Measurements from ENCODE around the gene SLC6A13. TPM values are rescaled to one million over a fixed set of nuclear protein-coding genes. Genes with fewer than 3 reads are reported as not detected.

The SLC6A13 gene
- polyA plus RNA-seq, 1 donor (not counting 4 experiments of a cell fraction or from before 2014, with no cell fraction given) = 0.33 TPM

GRCh38 chr12:201361-201760, 61.3 kb downstream of the SLC6A13 start:
- no peak overlapping the region for H3K27ac ChIP-seq (ENCODE audit: control insufficient read depth, insufficient read depth, low read length)
- no peaks in the 10 kb centered on the region for H3K79me2 ChIP-seq (ENCODE audit: control insufficient read depth, insufficient read depth, low read length)
- no peak for FAIRE-seq
- no peak overlapping the region for H3K9ac ChIP-seq (ENCODE audit: control insufficient read depth, extremely low read depth, insufficient read depth, low read length)
- no peaks in the 10 kb centered on the region for H3K4me1 ChIP-seq (ENCODE audit: control insufficient read depth, extremely low read depth, insufficient read depth, low read length)
- H4K20me1 ChIP-seq (ENCODE audit: control insufficient read depth, extremely low read depth, insufficient read depth, low read length) = no peaks in the 10 kb centered on the region
- no peaks in the 10 kb centered on the region for H3K36me3 ChIP-seq (ENCODE audit: control insufficient read depth in 2 of 2, extremely low read depth in 1 of 2, insufficient read depth in 2 of 2, low read length in 2 of 2)
- H2AFZ ChIP-seq (ENCODE audit: control insufficient read depth, low read length) = no peak overlapping the region
- H3K4me3 ChIP-seq (ENCODE audit: control insufficient read depth in 2 of 3, extremely low read depth in 1 of 3, insufficient read depth in 2 of 3, low read depth in 1 of 3, low read length in 3 of 3) = no peak overlapping the region
- H3K27me3 ChIP-seq (ENCODE audit: control insufficient read depth, extremely low read depth, insufficient read depth, low read length) = peaks cover 59% of the 10 kb centered on the region
- DNase-seq (ENCODE audit: low read depth, low spot score) = no peak
- no peaks in the 10 kb centered on the region for H3K9me1 ChIP-seq (ENCODE audit: control insufficient read depth, extremely low read depth, insufficient read depth, low read length)
- no peak overlapping the region for H3K4me2 ChIP-seq (ENCODE audit: control insufficient read depth, extremely low read depth, insufficient read depth, low read depth, low read length)
- no peaks in the 10 kb centered on the region for H3K9me3 ChIP-seq (ENCODE audit: control insufficient read depth, low read depth, low read length)
- dilution Hi-C loops (cut with MboI; ENCODE audit: extremely low pct_ligation_motif_present, low sequenced_read_pairs) = no loop called here
- TF ChIP-seq EZH2 (IDR thresholded peaks at IDR 0.05; ENCODE audit: low read length) = no peak
- TF ChIP-seq CTCF (optimal IDR thresholded peaks at IDR 0.05 in 1 of 3, IDR thresholded peaks at IDR 0.05 in 1 of 3, conservative IDR thresholded peaks at IDR 0.05 in 1 of 3; ENCODE audit: extremely low read depth in 1 of 3, insufficient read depth in 2 of 3, low read length in 3 of 3) = no peak

- Histone ChIP-seq H2AFZ (ENCODE audit: control insufficient read depth, low read length) (no peak overlapping the region), H3K9me3 (ENCODE audit: control insufficient read depth, low read depth, low read length) (no peaks in the 10 kb centered on the region), H3K9me1 (ENCODE audit: control insufficient read depth, extremely low read depth, insufficient read depth, low read length) (no peaks in the 10 kb centered on the region), H3K27ac (ENCODE audit: control insufficient read depth, insufficient read depth, low read length) (no peak overlapping the region), H3K36me3 (ENCODE audit: control insufficient read depth in 2 of 2, extremely low read depth in 1 of 2, insufficient read depth in 2 of 2, low read length in 2 of 2) (no peaks in the 10 kb centered on the region), H4K20me1 (ENCODE audit: control insufficient read depth, extremely low read depth, insufficient read depth, low read length) (no peaks in the 10 kb centered on the region), H3K4me3 (ENCODE audit: control insufficient read depth in 2 of 3, extremely low read depth in 1 of 3, insufficient read depth in 2 of 3, low read depth in 1 of 3, low read length in 3 of 3) (no peak overlapping the region), H3K4me1 (ENCODE audit: control insufficient read depth, extremely low read depth, insufficient read depth, low read length) (no peaks in the 10 kb centered on the region), H3K79me2 (ENCODE audit: control insufficient read depth, insufficient read depth, low read length) (no peaks in the 10 kb centered on the region), H3K4me2 (ENCODE audit: control insufficient read depth, extremely low read depth, insufficient read depth, low read depth, low read length) (no peak overlapping the region), H3K9ac (ENCODE audit: control insufficient read depth, extremely low read depth, insufficient read depth, low read length) (no peak overlapping the region), H3K27me3 (ENCODE audit: control insufficient read depth, extremely low read depth, insufficient read depth, low read length) (peaks cover 46% of the 10 kb centered on the region)
- FAIRE-seq = no peak
- no peak for DNase-seq (ENCODE audit: low read depth, low spot score)
- TF ChIP-seq EZH2 (IDR thresholded peaks at IDR 0.05; ENCODE audit: low read length) = no peak
- TF ChIP-seq CTCF (optimal IDR thresholded peaks at IDR 0.05 in 1 of 3, IDR thresholded peaks at IDR 0.05 in 1 of 3, conservative IDR thresholded peaks at IDR 0.05 in 1 of 3; ENCODE audit: extremely low read depth in 1 of 3, insufficient read depth in 2 of 3, low read length in 3 of 3) = no peak
- dilution Hi-C loops (cut with MboI; ENCODE audit: extremely low pct_ligation_motif_present, low sequenced_read_pairs) = no loop called here
Measured at GRCh38 chr12:198705-199104, 63.9 kb downstream of the SLC6A13 start.

All from keratinocyte (primary cell).